Measurements from ENCODE around the gene FAM107A.

FAM107A gene

DNA sequence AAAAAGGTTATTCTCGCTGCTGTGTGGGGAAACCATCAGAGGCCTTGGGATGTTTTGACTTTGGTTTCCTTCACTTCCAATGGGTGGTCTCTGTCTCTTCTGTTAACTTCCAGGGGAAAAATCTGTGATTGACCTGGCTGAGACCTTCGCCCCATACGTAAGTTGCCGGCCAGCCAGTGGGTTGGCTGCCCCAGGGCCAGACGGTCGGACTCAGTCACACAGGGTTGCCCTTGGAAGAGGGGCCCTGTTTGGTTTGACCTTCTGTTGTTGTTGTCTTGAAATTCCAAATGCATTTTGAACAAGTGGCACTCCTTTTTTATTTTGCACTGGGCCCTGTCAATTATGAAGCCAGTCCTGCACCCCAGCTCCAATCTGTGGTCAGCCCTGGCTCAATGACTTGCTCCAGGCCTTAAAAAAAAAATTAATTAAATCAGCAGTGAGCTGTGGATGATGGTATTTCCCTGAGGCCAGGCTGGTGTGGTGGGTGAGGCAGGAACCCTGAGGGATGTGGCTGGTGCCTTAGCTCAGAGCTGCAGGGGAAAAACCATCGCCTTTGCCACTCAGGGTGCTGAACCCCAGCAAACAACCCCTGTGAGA is 4.5 kb downstream of the FAM107A start:
- Histone ChIP-seq H3K36me3 (ENCODE audit: control insufficient read depth, insufficient read depth, low read length) (no peaks in the 10 kb centered on the region), H3K4me3 (ENCODE audit: low read depth, low read length) (no peak overlapping the region), H3K9me3 (ENCODE audit: control insufficient read depth, low read length) (no peaks in the 10 kb centered on the region), H3K4me2 (ENCODE audit: low read length) (no peak overlapping the region), H2AFZ (no peak overlapping the region), H3K27ac (no peak overlapping the region), H3K9ac (no peak overlapping the region), H3K27me3 (ENCODE audit: control insufficient read depth, insufficient read depth, low read length) (no peaks in the 10 kb centered on the region), H3K4me1 (no peaks in the 10 kb centered on the region), H3K79me2 (no peaks in the 10 kb centered on the region)
- TF ChIP-seq, protein P1, sequence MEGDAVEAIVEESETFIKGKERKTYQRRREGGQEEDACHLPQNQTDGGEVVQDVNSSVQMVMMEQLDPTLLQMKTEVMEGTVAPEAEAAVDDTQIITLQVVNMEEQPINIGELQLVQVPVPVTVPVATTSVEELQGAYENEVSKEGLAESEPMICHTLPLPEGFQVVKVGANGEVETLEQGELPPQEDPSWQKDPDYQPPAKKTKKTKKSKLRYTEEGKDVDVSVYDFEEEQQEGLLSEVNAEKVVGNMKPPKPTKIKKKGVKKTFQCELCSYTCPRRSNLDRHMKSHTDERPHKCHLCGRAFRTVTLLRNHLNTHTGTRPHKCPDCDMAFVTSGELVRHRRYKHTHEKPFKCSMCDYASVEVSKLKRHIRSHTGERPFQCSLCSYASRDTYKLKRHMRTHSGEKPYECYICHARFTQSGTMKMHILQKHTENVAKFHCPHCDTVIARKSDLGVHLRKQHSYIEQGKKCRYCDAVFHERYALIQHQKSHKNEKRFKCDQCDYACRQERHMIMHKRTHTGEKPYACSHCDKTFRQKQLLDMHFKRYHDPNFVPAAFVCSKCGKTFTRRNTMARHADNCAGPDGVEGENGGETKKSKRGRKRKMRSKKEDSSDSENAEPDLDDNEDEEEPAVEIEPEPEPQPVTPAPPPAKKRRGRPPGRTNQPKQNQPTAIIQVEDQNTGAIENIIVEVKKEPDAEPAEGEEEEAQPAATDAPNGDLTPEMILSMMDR (IDR thresholded peaks at IDR 0.05): no peak

DNA sequence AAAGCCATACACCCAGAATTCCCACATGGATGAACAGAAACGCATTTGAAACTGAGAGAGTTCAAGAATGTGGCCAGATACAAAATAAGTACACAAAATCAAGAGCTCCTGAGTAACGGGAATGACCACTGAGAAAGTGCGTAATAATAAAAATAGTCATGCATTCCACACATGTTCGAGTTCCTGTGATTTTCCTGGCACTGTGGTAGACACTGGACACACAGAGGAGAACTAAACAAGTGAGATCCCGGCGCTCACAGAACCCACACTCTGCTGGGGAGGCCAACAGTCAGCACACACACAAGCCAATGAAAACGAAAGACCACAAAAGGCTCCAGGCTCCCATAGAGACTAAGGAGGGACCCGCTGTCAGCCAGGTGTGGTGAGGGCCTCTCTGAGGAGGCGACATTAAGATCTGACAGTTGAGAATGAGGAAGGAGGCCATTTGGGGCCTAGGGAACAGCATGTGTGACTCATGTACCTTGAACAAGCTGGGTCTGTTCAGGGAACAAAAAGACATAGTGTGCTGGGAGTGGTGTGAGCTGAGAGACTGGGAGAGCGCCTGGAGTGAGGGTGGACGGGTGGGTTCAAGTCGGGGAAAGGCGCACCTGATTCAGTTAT is 5.1 kb downstream of the FAM107A start:
- no peak overlapping the region for H3K27ac ChIP-seq
- H3K27me3 ChIP-seq (ENCODE audit: control insufficient read depth, insufficient read depth, low read length): no peaks in the 10 kb centered on the region
- no peak overlapping the region for H2AFZ ChIP-seq
- no peak overlapping the region for H3K4me3 ChIP-seq (ENCODE audit: low read depth, low read length)
- no peaks in the 10 kb centered on the region for H3K36me3 ChIP-seq (ENCODE audit: control insufficient read depth, insufficient read depth, low read length)
- no peaks in the 10 kb centered on the region for H3K79me2 ChIP-seq
- no peak overlapping the region for H3K9ac ChIP-seq
- no peak overlapping the region for H3K4me2 ChIP-seq (ENCODE audit: low read length)
- no peaks in the 10 kb centered on the region for H3K9me3 ChIP-seq (ENCODE audit: control insufficient read depth, low read length)
- no peaks in the 10 kb centered on the region for H3K4me1 ChIP-seq
- TF ChIP-seq, protein P1 (IDR thresholded peaks at IDR 0.05): no peak

DNA sequence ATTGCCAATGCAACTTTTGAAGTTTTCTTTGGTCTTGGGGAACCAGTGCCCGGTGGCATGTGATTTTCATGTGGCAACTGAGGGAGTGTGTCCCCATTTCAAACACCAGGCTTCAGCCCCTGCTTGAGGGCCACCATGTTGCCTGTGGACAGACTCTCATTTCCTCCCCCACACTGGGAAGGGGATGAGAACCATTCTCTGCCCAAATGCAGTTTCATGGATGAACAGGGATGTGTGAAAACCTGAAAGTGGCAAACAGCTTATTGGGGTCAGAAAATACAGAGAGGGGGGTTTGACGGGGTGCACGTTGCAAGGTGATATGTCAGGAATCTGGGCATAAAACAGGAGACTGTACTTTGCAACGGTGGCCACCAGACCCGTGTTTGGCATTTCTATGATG is 6.3 kb downstream of the FAM107A start:
- Histone ChIP-seq H3K9ac (no peak overlapping the region), H3K36me3 (ENCODE audit: control insufficient read depth, insufficient read depth, low read length) (no peaks in the 10 kb centered on the region), H3K9me3 (ENCODE audit: control insufficient read depth, low read length) (no peaks in the 10 kb centered on the region), H3K27me3 (ENCODE audit: control insufficient read depth, insufficient read depth, low read length) (no peaks in the 10 kb centered on the region), H3K79me2 (no peaks in the 10 kb centered on the region), H3K4me1 (no peaks in the 10 kb centered on the region), H3K4me2 (ENCODE audit: low read length) (no peak overlapping the region), H3K27ac (no peak overlapping the region), H2AFZ (no peak overlapping the region), H3K4me3 (ENCODE audit: low read depth, low read length) (no peak overlapping the region)
- TF ChIP-seq, protein P1 (IDR thresholded peaks at IDR 0.05): no peak

DNA sequence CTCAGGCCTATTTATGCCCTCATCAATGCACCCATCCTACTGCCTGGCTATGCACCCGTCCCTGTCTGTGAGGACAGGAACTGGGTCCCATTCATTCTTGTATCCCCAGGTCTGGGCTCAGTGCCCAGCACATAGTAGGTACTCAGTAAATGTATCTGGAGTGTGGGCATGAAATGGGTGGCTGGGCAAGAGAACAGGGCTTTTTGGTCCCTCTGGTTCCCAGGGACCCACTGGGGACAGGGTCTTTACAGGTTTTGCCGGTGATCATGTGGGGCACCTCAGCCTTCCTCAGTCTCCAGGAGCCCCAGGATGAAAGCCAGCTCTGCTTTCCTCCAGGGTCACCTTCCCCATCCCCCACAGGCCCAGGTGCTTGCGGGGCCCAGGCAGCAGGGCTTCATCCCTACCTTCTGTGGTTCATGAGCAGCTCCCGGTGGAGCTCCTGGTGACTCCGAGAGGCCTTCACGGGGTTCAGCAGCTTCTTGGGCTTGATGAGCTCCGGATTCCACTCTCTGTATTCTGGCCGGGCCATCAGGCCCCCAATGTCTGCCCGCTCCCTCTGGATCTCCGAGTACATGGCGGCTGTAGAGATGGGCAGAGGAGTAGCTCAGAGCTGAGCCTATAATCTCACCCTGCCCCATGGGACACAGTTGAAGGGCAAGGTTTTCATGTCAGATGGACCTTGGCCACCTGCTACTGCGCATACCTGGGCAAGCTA is 7.7 kb downstream of the FAM107A start:
- H3K4me3 ChIP-seq (ENCODE audit: low read depth, low read length): no peak overlapping the region
- no peaks in the 10 kb centered on the region for H3K36me3 ChIP-seq (ENCODE audit: control insufficient read depth, insufficient read depth, low read length)
- H3K27ac ChIP-seq: no peak overlapping the region
- H3K4me1 ChIP-seq: no peaks in the 10 kb centered on the region
- H3K4me2 ChIP-seq (ENCODE audit: low read length): no peak overlapping the region
- TF ChIP-seq, protein P1 (IDR thresholded peaks at IDR 0.05): no peak
- H3K79me2 ChIP-seq: no peaks in the 10 kb centered on the region
- H3K9ac ChIP-seq: no peak overlapping the region
- H3K27me3 ChIP-seq (ENCODE audit: control insufficient read depth, insufficient read depth, low read length): no peaks in the 10 kb centered on the region
- no peaks in the 10 kb centered on the region for H3K9me3 ChIP-seq (ENCODE audit: control insufficient read depth, low read length)
- no peak overlapping the region for H2AFZ ChIP-seq

Measured in parathyroid adenoma (tissue), 2 donors.